Astrocyte of the spinal cord (primary cell): Measurements from ENCODE around the gene CDCA4.

Experiments
- DNase-seq: peaks from one replicate; pipeline ENCODE4 v3.0.0; 2011; ENCODE audit warnings: low read depth, low spot score
- H3K4me3 ChIP-seq: 2 replicates; pipeline ENCODE4 v1.5.1; 2011; ENCODE audit warnings: low read depth, mild to moderate bottlenecking, low read length, moderate library complexity
- CTCF ChIP-seq: IDR thresholded peaks from 2 replicates; pipeline ENCODE4 v1.5.1; 2012; ENCODE audit warnings: low read depth, mild to moderate bottlenecking, low read length, inconsistent platforms
- in situ Hi-C: cut with HindIII; loops from 2 replicates; pipeline ENCODE4 v1.10.0; 2017; ENCODE audit warnings: low sequenced_read_pairs

Gene CDCA4

GRCh38 chr14:105020815-105021655 lies at the start of gene CDCA4:
Gene CDCA4, minus strand, starts transcription at chr14:105021083. Its CDS starts 9,154 bp downstream, at chr14:105011929.
- in situ Hi-C loops: no loop called here
- TF ChIP-seq CTCF: no peak
- peak within 1 kb of the TSS; percentile 76 for H3K4me3 ChIP-seq
- DNase-seq: peak; percentile 97

GRCh38 chr14:105069871-105070759 lies 49.2 kb upstream of the CDCA4 start:
- no peak for DNase-seq
- TF ChIP-seq CTCF: no peak
- H3K4me3 ChIP-seq: no peak overlapping the region
- in situ Hi-C loops: no loop called here

GRCh38 chr14:105069522-105069870 lies 48.6 kb upstream of the CDCA4 start:
- in situ Hi-C loops: no loop called here
- TF ChIP-seq CTCF: no peak

GRCh38 chr14:105068818-105069217 lies 47.9 kb upstream of the CDCA4 start:
- H3K4me3 ChIP-seq: no peak overlapping the region
- TF ChIP-seq CTCF: no peak
- in situ Hi-C loops: no loop called here

More at GRCh38 chr14:105069522-105069870, 48.6 kb upstream of the CDCA4 start:
- no peak overlapping the region for H3K4me3 ChIP-seq
- DNase-seq: no peak

GRCh38 chr14:105067969-105068301 lies 47.1 kb upstream of the CDCA4 start:
- in situ Hi-C loops: no loop called here
- no peak for DNase-seq
- no peak overlapping the region for H3K4me3 ChIP-seq
- no peak for TF ChIP-seq CTCF

More at GRCh38 chr14:105068818-105069217, 47.9 kb upstream of the CDCA4 start:
- no peak for DNase-seq

- in situ Hi-C loops: no loop called here
- no peak for TF ChIP-seq CTCF
- no peak overlapping the region for H3K4me3 ChIP-seq
- DNase-seq: no peak
These were observed 46.5 kb upstream of the CDCA4 start for GRCh38 chr14:105067140-105067968.
